WTC11 (cell line): ENCODE results near the gene PHF21B.

Experiments used
- ATF1 ChIP-seq: sonication (generic); formaldehyde crosslinking; IDR thresholded peaks from 2 replicates; pipeline ENCODE4 v1.8.1; 2023; ENCODE audit warnings: mild to moderate bottlenecking, moderate library complexity, missing genetic modification reagents
- FOXK1 ChIP-seq: sonication (generic); formaldehyde crosslinking; IDR thresholded peaks from 2 replicates; pipeline ENCODE4 v1.8.0; 2022; ENCODE audit warnings: mild to moderate bottlenecking, moderate library complexity, missing genetic modification reagents
- GABPB1 ChIP-seq: sonication (generic); formaldehyde crosslinking; IDR thresholded peaks from 2 replicates; pipeline ENCODE4 v1.8.1; 2023; ENCODE audit warnings: mild to moderate bottlenecking, missing genetic modification reagents
- GRHL2 ChIP-seq: fragments of 250-450 bp; sonication (Bioruptor Pico); IDR thresholded peaks from 2 replicates; pipeline ENCODE4 v1.8.0; 2022; ENCODE audit warnings: mild to moderate bottlenecking, moderate library complexity; ENCODE audit not compliant: insufficient replicate concordance, severe bottlenecking
- NFE2L1 ChIP-seq: sonication (generic); formaldehyde crosslinking; IDR thresholded peaks from 2 replicates; pipeline ENCODE4 v1.8.1; 2023; ENCODE audit warnings: missing genetic modification reagents
- ZBTB21 ChIP-seq: sonication (generic); formaldehyde crosslinking; IDR thresholded peaks from 2 replicates; pipeline ENCODE4 v1.8.1; 2023; ENCODE audit warnings: mild to moderate bottlenecking, missing genetic modification reagents, borderline replicate concordance
- ZNF219 ChIP-seq: sonication (generic); formaldehyde crosslinking; IDR thresholded peaks from 2 replicates; pipeline ENCODE4 v1.8.0; 2023; ENCODE audit warnings: missing genetic modification reagents, mild to moderate bottlenecking, borderline replicate concordance
- ZNF317 ChIP-seq: sonication (generic); formaldehyde crosslinking; IDR thresholded peaks from 2 replicates; pipeline ENCODE4 v1.8.1; 2023; ENCODE audit warnings: low read depth, mild to moderate bottlenecking, moderate library complexity, missing genetic modification reagents, borderline replicate concordance
- TF ChIP-seq, protein P1 (sequence below): sonication (generic); formaldehyde crosslinking; IDR thresholded peaks from 2 replicates; pipeline ENCODE4 v1.8.0; 2022; ENCODE audit warnings: missing genetic modification reagents
- TF ChIP-seq, protein P2 (sequence below): fragments of 200-600 bp; IDR thresholded peaks from 2 replicates; pipeline ENCODE4 v1.8.0; 2022; ENCODE audit warnings: antibody characterized with exemption
- TF ChIP-seq, protein P3 (sequence below): sonication (generic); formaldehyde crosslinking; IDR thresholded peaks from 2 replicates; pipeline ENCODE4 v1.8.1; 2023; ENCODE audit warnings: mild to moderate bottlenecking, missing genetic modification reagents, borderline replicate concordance
- TF ChIP-seq, protein P4 (sequence below): sonication (generic); formaldehyde crosslinking; IDR thresholded peaks from 2 replicates; pipeline ENCODE4 v1.8.1; 2022; ENCODE audit warnings: mild to moderate bottlenecking, moderate library complexity, missing genetic modification reagents
- TF ChIP-seq, protein P5 (sequence below): fragments of 250-450 bp; sonication (Bioruptor Pico); IDR thresholded peaks from 2 replicates; pipeline ENCODE4 v1.9.0; 2021; ENCODE audit warnings: mild to moderate bottlenecking

DNA sequence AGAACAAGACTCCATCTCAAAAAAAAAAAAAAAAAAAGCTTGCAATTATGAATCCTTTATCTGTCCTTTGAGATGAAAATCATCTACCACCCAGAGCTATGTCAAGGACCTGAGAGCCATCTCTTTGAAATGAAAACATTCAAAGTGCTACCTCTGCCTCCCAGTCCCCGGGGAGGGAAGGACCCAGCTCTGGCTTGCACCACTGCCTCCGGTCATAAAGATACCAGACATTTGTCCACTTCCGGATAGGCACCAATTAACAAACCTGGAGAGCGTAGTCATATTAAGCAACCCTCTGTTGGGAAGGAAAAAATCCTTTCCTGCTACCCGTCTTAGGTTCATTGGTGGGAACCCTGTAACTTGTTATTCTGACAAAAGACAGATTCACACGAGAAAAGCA lies 158.9 kb downstream of the PHF21B start:
- TF ChIP-seq, protein P1, sequence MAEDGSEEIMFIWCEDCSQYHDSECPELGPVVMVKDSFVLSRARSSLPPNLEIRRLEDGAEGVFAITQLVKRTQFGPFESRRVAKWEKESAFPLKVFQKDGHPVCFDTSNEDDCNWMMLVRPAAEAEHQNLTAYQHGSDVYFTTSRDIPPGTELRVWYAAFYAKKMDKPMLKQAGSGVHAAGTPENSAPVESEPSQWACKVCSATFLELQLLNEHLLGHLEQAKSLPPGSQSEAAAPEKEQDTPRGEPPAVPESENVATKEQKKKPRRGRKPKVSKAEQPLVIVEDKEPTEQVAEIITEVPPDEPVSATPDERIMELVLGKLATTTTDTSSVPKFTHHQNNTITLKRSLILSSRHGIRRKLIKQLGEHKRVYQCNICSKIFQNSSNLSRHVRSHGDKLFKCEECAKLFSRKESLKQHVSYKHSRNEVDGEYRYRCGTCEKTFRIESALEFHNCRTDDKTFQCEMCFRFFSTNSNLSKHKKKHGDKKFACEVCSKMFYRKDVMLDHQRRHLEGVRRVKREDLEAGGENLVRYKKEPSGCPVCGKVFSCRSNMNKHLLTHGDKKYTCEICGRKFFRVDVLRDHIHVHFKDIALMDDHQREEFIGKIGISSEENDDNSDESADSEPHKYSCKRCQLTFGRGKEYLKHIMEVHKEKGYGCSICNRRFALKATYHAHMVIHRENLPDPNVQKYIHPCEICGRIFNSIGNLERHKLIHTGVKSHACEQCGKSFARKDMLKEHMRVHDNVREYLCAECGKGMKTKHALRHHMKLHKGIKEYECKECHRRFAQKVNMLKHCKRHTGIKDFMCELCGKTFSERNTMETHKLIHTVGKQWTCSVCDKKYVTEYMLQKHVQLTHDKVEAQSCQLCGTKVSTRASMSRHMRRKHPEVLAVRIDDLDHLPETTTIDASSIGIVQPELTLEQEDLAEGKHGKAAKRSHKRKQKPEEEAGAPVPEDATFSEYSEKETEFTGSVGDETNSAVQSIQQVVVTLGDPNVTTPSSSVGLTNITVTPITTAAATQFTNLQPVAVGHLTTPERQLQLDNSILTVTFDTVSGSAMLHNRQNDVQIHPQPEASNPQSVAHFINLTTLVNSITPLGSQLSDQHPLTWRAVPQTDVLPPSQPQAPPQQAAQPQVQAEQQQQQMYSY, result no peak
- TF ChIP-seq ATF1 (CRISPR knock-in tag), result no peak
- TF ChIP-seq, protein P2, sequence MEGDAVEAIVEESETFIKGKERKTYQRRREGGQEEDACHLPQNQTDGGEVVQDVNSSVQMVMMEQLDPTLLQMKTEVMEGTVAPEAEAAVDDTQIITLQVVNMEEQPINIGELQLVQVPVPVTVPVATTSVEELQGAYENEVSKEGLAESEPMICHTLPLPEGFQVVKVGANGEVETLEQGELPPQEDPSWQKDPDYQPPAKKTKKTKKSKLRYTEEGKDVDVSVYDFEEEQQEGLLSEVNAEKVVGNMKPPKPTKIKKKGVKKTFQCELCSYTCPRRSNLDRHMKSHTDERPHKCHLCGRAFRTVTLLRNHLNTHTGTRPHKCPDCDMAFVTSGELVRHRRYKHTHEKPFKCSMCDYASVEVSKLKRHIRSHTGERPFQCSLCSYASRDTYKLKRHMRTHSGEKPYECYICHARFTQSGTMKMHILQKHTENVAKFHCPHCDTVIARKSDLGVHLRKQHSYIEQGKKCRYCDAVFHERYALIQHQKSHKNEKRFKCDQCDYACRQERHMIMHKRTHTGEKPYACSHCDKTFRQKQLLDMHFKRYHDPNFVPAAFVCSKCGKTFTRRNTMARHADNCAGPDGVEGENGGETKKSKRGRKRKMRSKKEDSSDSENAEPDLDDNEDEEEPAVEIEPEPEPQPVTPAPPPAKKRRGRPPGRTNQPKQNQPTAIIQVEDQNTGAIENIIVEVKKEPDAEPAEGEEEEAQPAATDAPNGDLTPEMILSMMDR, result no peak
- no peak for TF ChIP-seq NFE2L1 (CRISPR knock-in tag)
- TF ChIP-seq, protein P3, sequence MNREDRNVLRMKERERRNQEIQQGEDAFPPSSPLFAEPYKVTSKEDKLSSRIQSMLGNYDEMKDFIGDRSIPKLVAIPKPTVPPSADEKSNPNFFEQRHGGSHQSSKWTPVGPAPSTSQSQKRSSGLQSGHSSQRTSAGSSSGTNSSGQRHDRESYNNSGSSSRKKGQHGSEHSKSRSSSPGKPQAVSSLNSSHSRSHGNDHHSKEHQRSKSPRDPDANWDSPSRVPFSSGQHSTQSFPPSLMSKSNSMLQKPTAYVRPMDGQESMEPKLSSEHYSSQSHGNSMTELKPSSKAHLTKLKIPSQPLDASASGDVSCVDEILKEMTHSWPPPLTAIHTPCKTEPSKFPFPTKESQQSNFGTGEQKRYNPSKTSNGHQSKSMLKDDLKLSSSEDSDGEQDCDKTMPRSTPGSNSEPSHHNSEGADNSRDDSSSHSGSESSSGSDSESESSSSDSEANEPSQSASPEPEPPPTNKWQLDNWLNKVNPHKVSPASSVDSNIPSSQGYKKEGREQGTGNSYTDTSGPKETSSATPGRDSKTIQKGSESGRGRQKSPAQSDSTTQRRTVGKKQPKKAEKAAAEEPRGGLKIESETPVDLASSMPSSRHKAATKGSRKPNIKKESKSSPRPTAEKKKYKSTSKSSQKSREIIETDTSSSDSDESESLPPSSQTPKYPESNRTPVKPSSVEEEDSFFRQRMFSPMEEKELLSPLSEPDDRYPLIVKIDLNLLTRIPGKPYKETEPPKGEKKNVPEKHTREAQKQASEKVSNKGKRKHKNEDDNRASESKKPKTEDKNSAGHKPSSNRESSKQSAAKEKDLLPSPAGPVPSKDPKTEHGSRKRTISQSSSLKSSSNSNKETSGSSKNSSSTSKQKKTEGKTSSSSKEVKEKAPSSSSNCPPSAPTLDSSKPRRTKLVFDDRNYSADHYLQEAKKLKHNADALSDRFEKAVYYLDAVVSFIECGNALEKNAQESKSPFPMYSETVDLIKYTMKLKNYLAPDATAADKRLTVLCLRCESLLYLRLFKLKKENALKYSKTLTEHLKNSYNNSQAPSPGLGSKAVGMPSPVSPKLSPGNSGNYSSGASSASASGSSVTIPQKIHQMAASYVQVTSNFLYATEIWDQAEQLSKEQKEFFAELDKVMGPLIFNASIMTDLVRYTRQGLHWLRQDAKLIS (CRISPR knock-in tag), result no peak
- TF ChIP-seq ZNF219 (CRISPR knock-in tag), result no peak
- TF ChIP-seq ZBTB21 (CRISPR knock-in tag), result no peak
- no peak for TF ChIP-seq GRHL2
- TF ChIP-seq FOXK1 (CRISPR knock-in tag), result no peak
- TF ChIP-seq ZNF317 (CRISPR knock-in tag), result no peak
- TF ChIP-seq, protein P4, sequence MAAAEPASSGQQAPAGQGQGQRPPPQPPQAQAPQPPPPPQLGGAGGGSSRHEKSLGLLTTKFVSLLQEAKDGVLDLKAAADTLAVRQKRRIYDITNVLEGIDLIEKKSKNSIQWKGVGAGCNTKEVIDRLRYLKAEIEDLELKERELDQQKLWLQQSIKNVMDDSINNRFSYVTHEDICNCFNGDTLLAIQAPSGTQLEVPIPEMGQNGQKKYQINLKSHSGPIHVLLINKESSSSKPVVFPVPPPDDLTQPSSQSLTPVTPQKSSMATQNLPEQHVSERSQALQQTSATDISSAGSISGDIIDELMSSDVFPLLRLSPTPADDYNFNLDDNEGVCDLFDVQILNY (CRISPR knock-in tag), result no peak
- TF ChIP-seq, protein P5, sequence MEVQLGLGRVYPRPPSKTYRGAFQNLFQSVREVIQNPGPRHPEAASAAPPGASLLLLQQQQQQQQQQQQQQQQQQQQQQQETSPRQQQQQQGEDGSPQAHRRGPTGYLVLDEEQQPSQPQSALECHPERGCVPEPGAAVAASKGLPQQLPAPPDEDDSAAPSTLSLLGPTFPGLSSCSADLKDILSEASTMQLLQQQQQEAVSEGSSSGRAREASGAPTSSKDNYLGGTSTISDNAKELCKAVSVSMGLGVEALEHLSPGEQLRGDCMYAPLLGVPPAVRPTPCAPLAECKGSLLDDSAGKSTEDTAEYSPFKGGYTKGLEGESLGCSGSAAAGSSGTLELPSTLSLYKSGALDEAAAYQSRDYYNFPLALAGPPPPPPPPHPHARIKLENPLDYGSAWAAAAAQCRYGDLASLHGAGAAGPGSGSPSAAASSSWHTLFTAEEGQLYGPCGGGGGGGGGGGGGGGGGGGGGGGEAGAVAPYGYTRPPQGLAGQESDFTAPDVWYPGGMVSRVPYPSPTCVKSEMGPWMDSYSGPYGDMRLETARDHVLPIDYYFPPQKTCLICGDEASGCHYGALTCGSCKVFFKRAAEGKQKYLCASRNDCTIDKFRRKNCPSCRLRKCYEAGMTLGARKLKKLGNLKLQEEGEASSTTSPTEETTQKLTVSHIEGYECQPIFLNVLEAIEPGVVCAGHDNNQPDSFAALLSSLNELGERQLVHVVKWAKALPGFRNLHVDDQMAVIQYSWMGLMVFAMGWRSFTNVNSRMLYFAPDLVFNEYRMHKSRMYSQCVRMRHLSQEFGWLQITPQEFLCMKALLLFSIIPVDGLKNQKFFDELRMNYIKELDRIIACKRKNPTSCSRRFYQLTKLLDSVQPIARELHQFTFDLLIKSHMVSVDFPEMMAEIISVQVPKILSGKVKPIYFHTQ (CRISPR knock-in tag), result no peak
- TF ChIP-seq GABPB1, result no peak
